Uterus (tissue), 4 donors: ENCODE measurements around the gene MCM8. TPM values are rescaled to one million over a fixed set of nuclear protein-coding genes. Genes with fewer than 3 reads are reported as not detected.

ENCODE experiments used
- DNase-seq, 2 donors: peaks; one replicate each; pipeline ENCODE4 v3.0.0-alpha.2; 2019 to 2020
- H3K27ac ChIP-seq, 2 donors: fragments of 200-600 bp; sonication (generic); 1 replicate in 1 of 2; 2 replicates in 1 of 2; pipeline ENCODE4 v1.5.1; 2016 to 2018
- H3K27me3 ChIP-seq, 2 donors: fragments of 200-600 bp; sonication (generic); one replicate each; pipeline ENCODE4 v1.5.1; 2018 to 2019; ENCODE audit warnings: control low read depth in 1 of 2
- H3K36me3 ChIP-seq, 2 donors: fragments of 200-600 bp; sonication (generic); one replicate each; pipeline ENCODE4 v1.5.1; 2019; ENCODE audit warnings: control low read depth in 1 of 2
- H3K4me1 ChIP-seq, 2 donors: fragments of 200-600 bp; sonication (generic); one replicate each; pipeline ENCODE4 v1.5.1; 2018 to 2019; ENCODE audit warnings: control low read depth in 1 of 2
- H3K4me3 ChIP-seq, 2 donors: fragments of 200-600 bp; sonication (generic); 1 replicate in 1 of 2; 2 replicates in 1 of 2; pipeline ENCODE4 v1.5.1; 2018 to 2019; ENCODE audit warnings: mild to moderate bottlenecking in 1 of 2
- H3K9me3 ChIP-seq, 2 donors: fragments of 200-600 bp; sonication (generic); one replicate each; pipeline ENCODE4 v1.5.1; 2019; ENCODE audit warnings: control low read depth in 1 of 2
- POLR2A ChIP-seq, 2 donors: fragments of 450-650 bp; IDR thresholded peaks; one replicate each; pipeline ENCODE4 v1.6.1; 2016; ENCODE audit warnings: antibody characterized with exemption in 2 of 2, mild to moderate bottlenecking in 1 of 2, moderate library complexity in 1 of 2
- intact Hi-C: fragments of 100-400 bp; cut with DNase I; formaldehyde crosslinking; loops from one replicate; pipeline ENCODE4 v1.15.1; 2023; ENCODE audit warnings: low total_unique reads
- total RNA-seq, 4 donors: library from RNA; depleted of rRNA in 3 of 4; stranded (reverse); fragments of >200 nt in 3 of 4; gene quantifications; one replicate each; pipeline versions ENCODE4 v1.1.0 to v1.2.4, GENCODE V29; 2014 to 2023
- TF ChIP-seq, protein P1 (sequence below), 4 experiments: fragments of 200-600 bp in 2 of 4; fragments of 450-650 bp in 2 of 4; sonication (generic) in 2 of 4; IDR thresholded peaks; one replicate each; pipeline ENCODE4 v1.5.1; 2016 to 2019; ENCODE audit warnings: antibody characterized with exemption in 4 of 4, mild to moderate bottlenecking in 2 of 4, moderate library complexity in 1 of 4
- donor health status: DM: yes; HTN: yes; CAD: no.

MCM8 gene
- total RNA-seq: 10 to 100 TPM in 1 of 4 donors, 1 to 10 TPM in 3; 3.8 to 10.9 (median 8.7) TPM

DNA sequence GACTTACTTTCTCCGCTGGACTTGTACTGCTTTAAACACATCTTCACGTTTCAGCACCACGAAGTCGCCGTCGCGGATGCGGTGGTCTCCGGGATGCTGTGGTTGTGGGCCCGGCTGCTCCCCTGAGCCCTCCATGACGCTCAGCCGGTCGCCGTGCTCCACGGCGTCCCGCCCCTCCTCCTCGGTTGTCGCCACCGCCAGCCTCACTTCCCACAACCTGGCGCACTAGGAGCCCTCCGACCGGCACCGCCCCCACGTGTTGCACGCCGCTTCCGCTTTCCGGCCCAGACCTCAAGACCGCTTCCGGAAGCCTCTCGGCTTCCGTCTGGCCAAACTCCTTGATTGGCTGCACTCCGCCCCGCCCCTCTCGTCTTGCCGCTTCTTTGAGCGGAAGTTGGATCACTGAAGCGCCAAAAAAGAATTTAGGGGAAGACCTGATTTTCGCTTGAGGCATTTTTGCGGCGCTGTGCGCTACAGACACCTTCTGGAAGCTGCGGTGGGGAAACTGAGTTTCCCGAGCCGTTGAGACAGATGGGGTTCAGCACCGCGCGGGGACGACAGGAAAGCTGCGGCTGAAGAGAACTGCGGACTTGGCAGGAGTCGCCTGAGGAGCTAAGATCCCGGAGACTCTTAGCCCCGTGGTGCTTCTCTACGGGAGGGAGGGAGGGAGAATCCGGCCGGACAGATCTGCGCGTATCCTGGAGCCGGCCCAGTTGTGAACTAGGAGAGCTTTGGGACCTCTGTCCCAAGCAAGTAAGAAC, at the start of gene MCM8, which contains the start of gene TRMT6:
MCM8 (plus strand) TSS at position 382 of the 761 bp plus-strand sequence. CDS start 1,364 bp downstream, outside the sequence.
TRMT6 (minus strand) TSS at position 263 of the 761 bp plus-strand sequence; CDS start at position 135, 128 bp downstream.
- Histone ChIP-seq H3K9me3 (no peaks in the 10 kb centered on the region), H3K27ac (peak within 1 kb of the TSS; percentile 55 to 77), H3K4me3 (peak within 1 kb of the TSS; percentile 71 to 92), H3K4me1 (peaks cover 0 to 8% of the 10 kb centered on the region in 2 donors), H3K27me3 (no peaks in the 10 kb centered on the region), H3K36me3 (no peaks in the 10 kb centered on the region)
- peak; percentile 94 to 95 for DNase-seq
- intact Hi-C loops: no loop called here
- TF ChIP-seq, protein P1, sequence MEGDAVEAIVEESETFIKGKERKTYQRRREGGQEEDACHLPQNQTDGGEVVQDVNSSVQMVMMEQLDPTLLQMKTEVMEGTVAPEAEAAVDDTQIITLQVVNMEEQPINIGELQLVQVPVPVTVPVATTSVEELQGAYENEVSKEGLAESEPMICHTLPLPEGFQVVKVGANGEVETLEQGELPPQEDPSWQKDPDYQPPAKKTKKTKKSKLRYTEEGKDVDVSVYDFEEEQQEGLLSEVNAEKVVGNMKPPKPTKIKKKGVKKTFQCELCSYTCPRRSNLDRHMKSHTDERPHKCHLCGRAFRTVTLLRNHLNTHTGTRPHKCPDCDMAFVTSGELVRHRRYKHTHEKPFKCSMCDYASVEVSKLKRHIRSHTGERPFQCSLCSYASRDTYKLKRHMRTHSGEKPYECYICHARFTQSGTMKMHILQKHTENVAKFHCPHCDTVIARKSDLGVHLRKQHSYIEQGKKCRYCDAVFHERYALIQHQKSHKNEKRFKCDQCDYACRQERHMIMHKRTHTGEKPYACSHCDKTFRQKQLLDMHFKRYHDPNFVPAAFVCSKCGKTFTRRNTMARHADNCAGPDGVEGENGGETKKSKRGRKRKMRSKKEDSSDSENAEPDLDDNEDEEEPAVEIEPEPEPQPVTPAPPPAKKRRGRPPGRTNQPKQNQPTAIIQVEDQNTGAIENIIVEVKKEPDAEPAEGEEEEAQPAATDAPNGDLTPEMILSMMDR (IDR thresholded peaks at IDR 0.05): no peak
- no peak for TF ChIP-seq POLR2A (IDR thresholded peaks at IDR 0.05)

DNA sequence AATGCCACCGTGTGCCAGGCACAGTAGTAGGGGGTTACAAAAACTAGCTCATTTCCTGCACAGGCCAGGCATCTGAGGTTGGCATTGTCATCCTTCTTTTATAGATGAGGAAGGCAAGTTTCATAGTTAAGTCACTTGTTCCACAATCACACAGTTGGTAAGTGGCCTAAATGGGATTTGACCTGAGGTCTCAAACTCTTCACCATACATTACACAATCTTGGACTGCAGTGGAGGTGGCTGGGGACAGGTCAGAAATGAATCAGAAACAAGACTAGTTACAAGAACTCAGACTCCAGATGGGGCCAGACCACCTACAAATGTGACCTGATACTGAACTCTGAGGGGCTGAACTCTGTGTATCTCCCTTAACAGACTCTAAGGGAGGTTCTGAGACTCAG, 49.5 kb upstream of the MCM8 start:
- no peaks in the 10 kb centered on the region for H3K4me1 ChIP-seq
- H3K4me3 ChIP-seq: no peak overlapping the region

DNA sequence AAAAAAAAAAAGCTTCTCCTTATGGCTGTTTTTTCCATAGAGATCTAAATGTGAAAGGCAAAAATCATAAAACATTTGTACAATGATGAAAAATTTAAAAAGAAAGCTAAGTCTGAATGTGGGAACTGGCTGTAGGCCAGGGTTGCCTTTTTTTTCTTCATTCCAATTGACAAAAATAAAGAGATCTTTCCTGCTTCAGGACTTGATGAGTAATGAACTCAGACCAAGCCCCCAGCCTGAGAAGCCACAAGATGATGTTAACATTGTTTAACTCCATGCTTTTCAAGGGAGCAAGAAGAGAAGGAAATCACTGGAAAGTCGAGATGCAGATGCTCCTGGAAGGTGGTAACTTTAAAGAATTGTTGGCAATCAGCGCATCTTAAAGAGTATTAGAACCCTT, 41.5 kb upstream of the MCM8 start:
- Histone ChIP-seq H3K27ac (no peak overlapping the region), H3K9me3 (no peaks in the 10 kb centered on the region), H3K27me3 (no peaks in the 10 kb centered on the region), H3K36me3 (no peaks in the 10 kb centered on the region), H3K4me1 (no peaks in the 10 kb centered on the region), H3K4me3 (no peak overlapping the region)
- intact Hi-C loops: no loop called here
- DNase-seq: no peak
- TF ChIP-seq, protein P1 (IDR thresholded peaks at IDR 0.05): no peak
- no peak for TF ChIP-seq POLR2A (IDR thresholded peaks at IDR 0.05)

More for the DNA sequence above, 49.5 kb upstream of the MCM8 start:
- no peak for TF ChIP-seq POLR2A (IDR thresholded peaks at IDR 0.05)
- TF ChIP-seq, protein P1 (IDR thresholded peaks at IDR 0.05): no peak
- intact Hi-C loops: no loop called here
- Histone ChIP-seq H3K27ac (no peak overlapping the region), H3K36me3 (no peaks in the 10 kb centered on the region), H3K27me3 (no peaks in the 10 kb centered on the region), H3K9me3 (no peaks in the 10 kb centered on the region)
- no peak for DNase-seq

DNA sequence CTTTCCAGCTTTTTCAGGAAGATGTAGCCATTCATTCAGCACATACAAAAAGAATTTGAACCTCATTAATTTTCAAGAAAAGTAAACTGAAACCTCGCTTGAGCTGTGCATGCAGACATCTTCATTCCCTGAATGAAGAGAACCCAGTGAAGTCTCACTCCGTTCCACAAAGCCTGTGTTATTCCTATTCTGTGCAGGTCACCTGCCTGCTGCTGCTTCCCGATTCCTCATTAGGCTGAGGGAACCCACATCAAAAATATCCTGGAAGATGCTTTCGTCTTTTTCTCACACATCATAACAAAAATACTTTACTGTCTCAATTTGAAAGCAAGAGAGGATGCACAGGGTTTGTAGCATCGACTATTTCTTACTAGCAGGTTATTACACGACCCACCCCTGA, 40.3 kb upstream of the MCM8 start:
- no peaks in the 10 kb centered on the region for H3K36me3 ChIP-seq
- TF ChIP-seq, protein P1 (IDR thresholded peaks at IDR 0.05): no peak
- TF ChIP-seq POLR2A (IDR thresholded peaks at IDR 0.05): no peak
- no peaks in the 10 kb centered on the region for H3K27me3 ChIP-seq
- no peak overlapping the region for H3K4me3 ChIP-seq
- no peaks in the 10 kb centered on the region for H3K9me3 ChIP-seq
- no peaks in the 10 kb centered on the region for H3K4me1 ChIP-seq
- H3K27ac ChIP-seq: no peak overlapping the region
- no peak for DNase-seq
- intact Hi-C loops: no loop called here

DNA sequence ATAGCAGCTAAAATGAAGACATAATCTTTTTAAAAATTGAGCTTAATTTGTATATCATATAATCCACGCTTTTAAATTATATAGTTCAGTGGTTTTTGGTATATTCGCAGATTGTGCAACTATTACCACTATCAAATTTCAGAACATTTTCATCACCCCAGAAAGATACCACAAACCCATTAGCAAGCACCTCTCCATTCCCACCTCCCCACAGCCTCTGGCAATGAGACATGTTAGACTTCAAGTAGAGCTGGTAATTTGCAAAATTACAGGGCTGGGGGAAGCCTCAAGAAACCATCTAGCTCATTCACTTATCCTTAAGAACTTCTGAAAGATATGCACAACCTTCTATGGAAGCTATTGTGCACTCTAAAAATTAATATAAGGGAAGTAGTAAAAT, 37.3 kb upstream of the MCM8 start:
- intact Hi-C loops: no loop called here
- H3K4me3 ChIP-seq: no peak overlapping the region
- H3K9me3 ChIP-seq: no peaks in the 10 kb centered on the region
- no peak overlapping the region for H3K27ac ChIP-seq
- H3K36me3 ChIP-seq: no peaks in the 10 kb centered on the region
- TF ChIP-seq, protein P1 (IDR thresholded peaks at IDR 0.05): no peak
- no peak for TF ChIP-seq POLR2A (IDR thresholded peaks at IDR 0.05)
- no peak for DNase-seq
- H3K27me3 ChIP-seq: no peaks in the 10 kb centered on the region
- no peaks in the 10 kb centered on the region for H3K4me1 ChIP-seq
